Fibroblast of lung (primary cell): Measurements from ENCODE around the gene REL.

Source experiments
- EZH2 ChIP-seq: IDR thresholded peaks from 2 replicates; pipeline ENCODE4 v1.5.1; 2012; ENCODE audit warnings: low read length, control low read depth, mild to moderate bottlenecking; ENCODE audit errors: missing control alignments
- TF ChIP-seq, protein P1 (sequence below), 2 donors: IDR thresholded peaks in 1 of 2; conservative IDR thresholded peaks in 1 of 2; 1 replicate in 1 of 2; 2 replicates in 1 of 2; pipeline ENCODE4 v1.5.1; 2011 to 2012; ENCODE audit warnings: low read length in 2 of 2, control low read depth in 1 of 2, inconsistent platforms in 1 of 2, low read depth in 1 of 2, mild to moderate bottlenecking in 1 of 2

GRCh38 chr2:60945341-60945740, 64.0 kb downstream of the REL start:
- TF ChIP-seq, protein P1, sequence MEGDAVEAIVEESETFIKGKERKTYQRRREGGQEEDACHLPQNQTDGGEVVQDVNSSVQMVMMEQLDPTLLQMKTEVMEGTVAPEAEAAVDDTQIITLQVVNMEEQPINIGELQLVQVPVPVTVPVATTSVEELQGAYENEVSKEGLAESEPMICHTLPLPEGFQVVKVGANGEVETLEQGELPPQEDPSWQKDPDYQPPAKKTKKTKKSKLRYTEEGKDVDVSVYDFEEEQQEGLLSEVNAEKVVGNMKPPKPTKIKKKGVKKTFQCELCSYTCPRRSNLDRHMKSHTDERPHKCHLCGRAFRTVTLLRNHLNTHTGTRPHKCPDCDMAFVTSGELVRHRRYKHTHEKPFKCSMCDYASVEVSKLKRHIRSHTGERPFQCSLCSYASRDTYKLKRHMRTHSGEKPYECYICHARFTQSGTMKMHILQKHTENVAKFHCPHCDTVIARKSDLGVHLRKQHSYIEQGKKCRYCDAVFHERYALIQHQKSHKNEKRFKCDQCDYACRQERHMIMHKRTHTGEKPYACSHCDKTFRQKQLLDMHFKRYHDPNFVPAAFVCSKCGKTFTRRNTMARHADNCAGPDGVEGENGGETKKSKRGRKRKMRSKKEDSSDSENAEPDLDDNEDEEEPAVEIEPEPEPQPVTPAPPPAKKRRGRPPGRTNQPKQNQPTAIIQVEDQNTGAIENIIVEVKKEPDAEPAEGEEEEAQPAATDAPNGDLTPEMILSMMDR (conservative IDR thresholded peaks at IDR 0.05 in 1 of 2, IDR thresholded peaks at IDR 0.05 in 1 of 2; ENCODE audit: low read depth in 1 of 2, low read length in 2 of 2): no peak
- no peak for TF ChIP-seq EZH2
